CD4-positive, alpha-beta T cell treated with Interferon alpha-2 for 1 hour (primary cell): ENCODE data around the gene SSBP3.

Experiments used
- DNase-seq, 2 donors: peaks; one replicate each; pipeline ENCODE4 v3.0.0-alpha.2; 2020 to 2022

SSBP3 gene

GRCh38 chr1:54279457-54279856 lies 126.7 kb downstream of the SSBP3 start:
- DNase-seq: no peak

- no peak for DNase-seq
Measured at GRCh38 chr1:54278941-54279422, 127.2 kb downstream of the SSBP3 start.

GRCh38 chr1:54277451-54278341 lies 128.5 kb downstream of the SSBP3 start:
- no peak for DNase-seq

- DNase-seq: no peak
Measured at GRCh38 chr1:54276617-54277450, 129.4 kb downstream of the SSBP3 start.

- no peak for DNase-seq
Measured at GRCh38 chr1:54275349-54275748, 130.8 kb downstream of the SSBP3 start.

GRCh38 chr1:54274881-54275280 lies 131.3 kb downstream of the SSBP3 start:
- no peak for DNase-seq

- no peak for DNase-seq
Measured at GRCh38 chr1:54274448-54274847, 131.7 kb downstream of the SSBP3 start.

GRCh38 chr1:54273795-54274163 lies 132.4 kb downstream of the SSBP3 start:
- no peak for DNase-seq

GRCh38 chr1:54273092-54273794 lies 133.0 kb downstream of the SSBP3 start:
- no peak for DNase-seq

GRCh38 chr1:54272772-54273091 lies 133.5 kb downstream of the SSBP3 start:
- no peak for DNase-seq

GRCh38 chr1:54272134-54272533 lies 134.1 kb downstream of the SSBP3 start:
- no peak for DNase-seq

- no peak for DNase-seq
Measured at GRCh38 chr1:54271341-54271740, 134.9 kb downstream of the SSBP3 start.

GRCh38 chr1:54270543-54270942 lies 135.7 kb downstream of the SSBP3 start:
- no peak for DNase-seq

GRCh38 chr1:54268762-54269297 lies 137.4 kb downstream of the SSBP3 start:
- DNase-seq: no peak

GRCh38 chr1:54267815-54268761 lies 138.1 kb downstream of the SSBP3 start:
- DNase-seq: no peak

- no peak for DNase-seq
Measured at GRCh38 chr1:54266908-54267307, 139.3 kb downstream of the SSBP3 start.

- no peak for DNase-seq
Measured at GRCh38 chr1:54266195-54266594, 140.0 kb downstream of the SSBP3 start.

- DNase-seq: no peak
Measured at GRCh38 chr1:54265659-54266058, 140.5 kb downstream of the SSBP3 start.

GRCh38 chr1:54265126-54265525 lies 141.1 kb downstream of the SSBP3 start:
- no peak for DNase-seq

- DNase-seq: no peak
Measured at GRCh38 chr1:54263601-54264226, 142.5 kb downstream of the SSBP3 start.

- DNase-seq: no peak
Measured at GRCh38 chr1:54262244-54262643, 143.9 kb downstream of the SSBP3 start.
